HUES6 (cell line): ENCODE results near the gene UBN1.

Experiments used
- H3K27ac ChIP-seq: 2 replicates; pipeline ENCODE4 v1.7.0; 2013; ENCODE audit warnings: low read depth, mild to moderate bottlenecking, low read length, inconsistent platforms
- H3K27me3 ChIP-seq: 2 replicates; pipeline ENCODE4 v1.6.1; 2013; ENCODE audit warnings: low read length; ENCODE audit not compliant: control insufficient read depth, insufficient read depth
- H3K36me3 ChIP-seq: 2 replicates; pipeline ENCODE4 v1.6.1; 2013; ENCODE audit warnings: low read length; ENCODE audit not compliant: control insufficient read depth, insufficient read depth
- H3K4me1 ChIP-seq: 2 replicates; pipeline ENCODE4 v1.6.1; 2013; ENCODE audit warnings: low read length; ENCODE audit not compliant: control insufficient read depth, insufficient read depth
- H3K4me3 ChIP-seq: 2 replicates; pipeline ENCODE4 v1.5.1; 2013; ENCODE audit warnings: low read depth, low read length
- H3K9ac ChIP-seq: one replicate; pipeline ENCODE4 v1.6.1; 2013; ENCODE audit warnings: mild to moderate bottlenecking, low read length
- H3K9me3 ChIP-seq: 2 replicates; pipeline ENCODE4 v1.6.1; 2013; ENCODE audit warnings: low read depth, low read length; ENCODE audit not compliant: control insufficient read depth, insufficient read depth

UBN1 gene

GRCh38 chr16:4898811-4899473 lies 51.7 kb downstream of the UBN1 start:
- no peak overlapping the region for H3K4me3 ChIP-seq
- H3K27me3 ChIP-seq: no peaks in the 10 kb centered on the region
- H3K36me3 ChIP-seq: peaks cover 80% of the 10 kb centered on the region
- 0 out of 2 replicates have a peak, but pooled peaks cover 3% of the 10 kb centered on the region for H3K9me3 ChIP-seq
- H3K9ac ChIP-seq: no peak overlapping the region
- H3K4me1 ChIP-seq: no peaks in the 10 kb centered on the region
- H3K27ac ChIP-seq: no peak overlapping the region

DNA sequence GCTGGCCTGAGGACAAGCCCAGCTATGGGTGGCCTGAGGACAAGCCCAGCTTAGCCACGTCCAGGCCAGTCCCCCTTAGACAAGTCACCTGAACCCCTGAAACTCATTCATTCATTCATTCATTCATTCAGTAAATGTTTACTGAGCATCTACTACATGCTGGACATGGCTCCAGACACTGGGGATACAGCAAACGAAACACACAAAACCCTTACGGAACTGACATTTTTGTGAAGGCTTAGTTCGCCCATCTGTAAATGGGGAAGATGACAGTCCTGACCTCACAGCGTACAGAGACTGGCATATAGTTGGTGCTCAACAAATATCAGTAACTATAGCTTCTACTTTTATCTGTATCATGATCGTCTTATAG lies 52.2 kb downstream of the UBN1 start:
- H3K9me3 ChIP-seq: 0 out of 2 replicates have a peak, but pooled peaks cover 3% of the 10 kb centered on the region
- no peak overlapping the region for H3K4me3 ChIP-seq
- no peak overlapping the region for H3K9ac ChIP-seq
- no peaks in the 10 kb centered on the region for H3K4me1 ChIP-seq
- H3K27ac ChIP-seq: no peak overlapping the region
- H3K36me3 ChIP-seq: peaks cover 76% of the 10 kb centered on the region
- H3K27me3 ChIP-seq: no peaks in the 10 kb centered on the region

- 0 out of 2 replicates have a peak, but pooled peaks cover 3% of the 10 kb centered on the region for H3K9me3 ChIP-seq
- H3K4me3 ChIP-seq: no peak overlapping the region
- no peaks in the 10 kb centered on the region for H3K27me3 ChIP-seq
- no peak overlapping the region for H3K27ac ChIP-seq
- H3K4me1 ChIP-seq: no peaks in the 10 kb centered on the region
- H3K9ac ChIP-seq: no peak overlapping the region
- peaks cover 70% of the 10 kb centered on the region for H3K36me3 ChIP-seq
Observed at GRCh38 chr16:4900036-4900435, 52.8 kb downstream of the UBN1 start.

DNA sequence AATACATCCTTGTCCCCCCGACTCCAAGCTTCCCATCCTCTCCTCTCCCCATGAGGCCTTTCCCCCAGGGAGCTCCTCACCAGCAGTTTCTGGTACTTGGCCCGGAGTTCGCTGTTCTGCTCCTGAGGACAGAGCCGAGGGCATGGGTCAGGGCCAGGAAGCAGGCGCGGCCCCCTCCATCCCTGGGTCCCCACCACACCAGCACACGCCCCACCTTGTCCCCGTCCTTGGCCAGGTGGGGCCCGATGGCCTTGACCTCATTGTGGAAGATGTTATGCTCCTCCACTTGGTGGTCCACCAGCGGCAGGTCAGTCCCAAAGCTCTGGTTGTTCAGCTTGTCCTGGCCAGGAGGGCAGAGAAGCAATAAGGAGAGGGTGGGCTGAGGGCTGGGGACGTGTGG lies 53.5 kb downstream of the UBN1 start:
- no peaks in the 10 kb centered on the region for H3K27me3 ChIP-seq
- 0 out of 2 replicates have a peak, but pooled peaks cover 3% of the 10 kb centered on the region for H3K9me3 ChIP-seq
- peaks cover 63% of the 10 kb centered on the region for H3K36me3 ChIP-seq
- H3K9ac ChIP-seq: no peak overlapping the region
- no peak overlapping the region for H3K27ac ChIP-seq
- no peak overlapping the region for H3K4me3 ChIP-seq
- no peaks in the 10 kb centered on the region for H3K4me1 ChIP-seq

DNA sequence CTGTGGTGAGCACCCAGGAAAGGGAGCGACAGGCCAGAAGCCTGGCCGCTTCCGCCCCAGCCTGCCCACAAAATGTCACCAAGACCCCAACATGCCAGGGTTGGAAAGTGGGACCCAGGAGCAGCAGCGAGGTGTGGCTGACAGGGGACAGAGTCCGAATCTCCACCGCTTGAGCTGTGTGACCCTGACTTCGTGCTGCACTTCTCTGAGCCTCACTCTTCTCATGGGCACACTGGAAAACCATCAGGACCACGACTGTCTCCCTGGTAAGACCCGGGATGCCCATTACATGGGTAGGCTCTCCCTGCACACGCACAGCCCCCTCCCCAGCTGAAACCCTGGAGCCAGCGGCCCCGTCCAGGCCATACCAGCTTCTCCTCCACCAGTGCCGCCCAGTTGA lies 54.8 kb downstream of the UBN1 start:
- Histone ChIP-seq H3K9me3 (0 out of 2 replicates have a peak, but pooled peaks cover 3% of the 10 kb centered on the region), H3K4me1 (no peaks in the 10 kb centered on the region), H3K27me3 (no peaks in the 10 kb centered on the region), H3K4me3 (no peak overlapping the region), H3K27ac (no peak overlapping the region), H3K36me3 (peaks cover 53% of the 10 kb centered on the region), H3K9ac (no peak overlapping the region)

GRCh38 chr16:4904108-4904941 lies 57.0 kb downstream of the UBN1 start:
- Histone ChIP-seq H3K4me3 (no peak overlapping the region), H3K27me3 (no peaks in the 10 kb centered on the region), H3K9ac (no peak overlapping the region), H3K4me1 (no peaks in the 10 kb centered on the region), H3K27ac (no peak overlapping the region), H3K9me3 (no peaks in the 10 kb centered on the region), H3K36me3 (peaks cover 31% of the 10 kb centered on the region)

DNA sequence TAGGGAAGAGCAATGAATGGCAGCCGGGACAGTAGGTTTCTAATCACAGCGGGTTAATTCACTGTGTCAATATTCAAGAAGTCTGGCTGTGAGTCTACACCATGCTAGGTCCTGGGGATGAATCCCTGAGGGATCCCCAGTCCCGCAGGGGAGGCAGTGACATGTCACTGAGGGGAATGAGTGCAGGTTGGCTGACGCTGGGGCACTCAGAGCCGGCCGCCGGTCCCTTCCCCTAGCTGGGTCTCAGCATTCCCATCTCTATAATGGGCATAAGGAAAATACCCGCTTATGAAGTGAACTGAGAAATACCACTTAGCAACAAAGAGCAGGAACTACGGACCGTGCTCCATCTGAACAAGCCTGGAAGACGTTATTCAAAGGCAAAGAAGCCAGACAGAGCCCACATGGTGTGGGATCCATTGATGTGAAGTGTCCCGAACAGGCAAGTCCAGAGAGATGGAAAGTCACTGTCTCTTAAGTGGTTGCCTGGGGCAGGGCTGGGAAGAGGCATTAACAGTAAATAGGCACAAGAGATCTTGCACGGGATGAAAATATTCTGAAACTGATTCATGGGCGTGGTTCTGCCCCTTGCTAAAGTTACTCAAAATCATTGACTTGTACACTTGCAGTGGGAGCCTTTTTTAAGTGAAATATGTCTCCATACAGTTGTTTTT lies 57.8 kb downstream of the UBN1 start:
- no peak overlapping the region for H3K27ac ChIP-seq
- H3K36me3 ChIP-seq: peaks cover 24% of the 10 kb centered on the region
- no peak overlapping the region for H3K9ac ChIP-seq
- H3K4me1 ChIP-seq: no peaks in the 10 kb centered on the region
- no peak overlapping the region for H3K4me3 ChIP-seq
- H3K27me3 ChIP-seq: no peaks in the 10 kb centered on the region
- H3K9me3 ChIP-seq: no peaks in the 10 kb centered on the region

GRCh38 chr16:4908854-4909401 lies 61.6 kb downstream of the UBN1 start:
- no peak overlapping the region for H3K4me3 ChIP-seq
- H3K4me1 ChIP-seq: no peaks in the 10 kb centered on the region
- no peak overlapping the region for H3K27ac ChIP-seq
- peaks cover 5% of the 10 kb centered on the region; the same call in 1 of the 2 replicates for H3K36me3 ChIP-seq
- no peak overlapping the region for H3K9ac ChIP-seq
- H3K27me3 ChIP-seq: no peaks in the 10 kb centered on the region
- no peaks in the 10 kb centered on the region for H3K9me3 ChIP-seq

GRCh38 chr16:4909825-4910224 lies 62.5 kb downstream of the UBN1 start:
- H3K9me3 ChIP-seq: no peaks in the 10 kb centered on the region
- H3K27me3 ChIP-seq: no peaks in the 10 kb centered on the region
- H3K4me1 ChIP-seq: no peaks in the 10 kb centered on the region
- peaks cover 3% of the 10 kb centered on the region; the same call in 1 of the 2 replicates for H3K36me3 ChIP-seq
- H3K4me3 ChIP-seq: no peak overlapping the region
- H3K27ac ChIP-seq: no peak overlapping the region
- H3K9ac ChIP-seq: no peak overlapping the region

- Histone ChIP-seq H3K27ac (no peak overlapping the region), H3K27me3 (no peaks in the 10 kb centered on the region), H3K4me3 (no peak overlapping the region), H3K4me1 (no peaks in the 10 kb centered on the region), H3K9ac (no peak overlapping the region), H3K9me3 (no peaks in the 10 kb centered on the region), H3K36me3 (peaks cover 3% of the 10 kb centered on the region; the same call in 1 of the 2 replicates)
Observed at GRCh38 chr16:4910828-4911227, 63.5 kb downstream of the UBN1 start.
